ENCODE results near the gene DDX50.

Gene DDX50

DNA sequence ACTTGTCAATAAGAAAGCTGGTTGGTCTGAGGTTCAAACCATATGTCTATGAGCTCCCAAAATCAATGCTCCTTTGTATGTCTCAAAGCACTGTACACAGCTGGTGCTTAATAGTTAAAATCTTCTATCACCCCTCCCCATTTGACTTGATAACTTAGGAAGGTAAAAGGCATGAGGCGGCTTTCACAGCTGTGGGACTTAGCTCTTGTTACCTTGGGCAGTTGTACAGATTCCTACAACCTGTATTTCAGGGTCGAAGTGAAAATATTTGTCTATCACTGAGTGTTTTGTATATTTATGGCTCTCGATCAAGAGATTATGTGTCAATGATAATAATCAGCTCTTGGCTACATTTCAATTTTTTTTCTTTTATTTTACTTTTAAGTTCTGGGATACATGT is 86.5 kb downstream of the DDX50 start:
- H3K9me3 ChIP-seq (ENCODE audit: severe bottlenecking): no peaks in the 10 kb centered on the region
- H3K27ac ChIP-seq (ENCODE audit: poor library complexity, severe bottlenecking): peak overlapping the region; percentile 47
- H3K27me3 ChIP-seq (ENCODE audit: insufficient read depth, poor library complexity, severe bottlenecking): no peaks in the 10 kb centered on the region
- peaks cover 54% of the 10 kb centered on the region for H3K36me3 ChIP-seq (ENCODE audit: low read depth)
- ATAC-seq (ENCODE audit: low read depth) (no peak), DNase-seq (ENCODE audit: low spot score) (no peak)
- TF ChIP-seq, protein P1, sequence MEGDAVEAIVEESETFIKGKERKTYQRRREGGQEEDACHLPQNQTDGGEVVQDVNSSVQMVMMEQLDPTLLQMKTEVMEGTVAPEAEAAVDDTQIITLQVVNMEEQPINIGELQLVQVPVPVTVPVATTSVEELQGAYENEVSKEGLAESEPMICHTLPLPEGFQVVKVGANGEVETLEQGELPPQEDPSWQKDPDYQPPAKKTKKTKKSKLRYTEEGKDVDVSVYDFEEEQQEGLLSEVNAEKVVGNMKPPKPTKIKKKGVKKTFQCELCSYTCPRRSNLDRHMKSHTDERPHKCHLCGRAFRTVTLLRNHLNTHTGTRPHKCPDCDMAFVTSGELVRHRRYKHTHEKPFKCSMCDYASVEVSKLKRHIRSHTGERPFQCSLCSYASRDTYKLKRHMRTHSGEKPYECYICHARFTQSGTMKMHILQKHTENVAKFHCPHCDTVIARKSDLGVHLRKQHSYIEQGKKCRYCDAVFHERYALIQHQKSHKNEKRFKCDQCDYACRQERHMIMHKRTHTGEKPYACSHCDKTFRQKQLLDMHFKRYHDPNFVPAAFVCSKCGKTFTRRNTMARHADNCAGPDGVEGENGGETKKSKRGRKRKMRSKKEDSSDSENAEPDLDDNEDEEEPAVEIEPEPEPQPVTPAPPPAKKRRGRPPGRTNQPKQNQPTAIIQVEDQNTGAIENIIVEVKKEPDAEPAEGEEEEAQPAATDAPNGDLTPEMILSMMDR (IDR thresholded peaks at IDR 0.05; ENCODE audit: poor library complexity, severe bottlenecking): no peak
- H3K4me1 ChIP-seq (ENCODE audit: insufficient read depth, poor library complexity, severe bottlenecking): peaks cover 15% of the 10 kb centered on the region
- no peak overlapping the region for H3K4me3 ChIP-seq (ENCODE audit: severe bottlenecking)

DNA sequence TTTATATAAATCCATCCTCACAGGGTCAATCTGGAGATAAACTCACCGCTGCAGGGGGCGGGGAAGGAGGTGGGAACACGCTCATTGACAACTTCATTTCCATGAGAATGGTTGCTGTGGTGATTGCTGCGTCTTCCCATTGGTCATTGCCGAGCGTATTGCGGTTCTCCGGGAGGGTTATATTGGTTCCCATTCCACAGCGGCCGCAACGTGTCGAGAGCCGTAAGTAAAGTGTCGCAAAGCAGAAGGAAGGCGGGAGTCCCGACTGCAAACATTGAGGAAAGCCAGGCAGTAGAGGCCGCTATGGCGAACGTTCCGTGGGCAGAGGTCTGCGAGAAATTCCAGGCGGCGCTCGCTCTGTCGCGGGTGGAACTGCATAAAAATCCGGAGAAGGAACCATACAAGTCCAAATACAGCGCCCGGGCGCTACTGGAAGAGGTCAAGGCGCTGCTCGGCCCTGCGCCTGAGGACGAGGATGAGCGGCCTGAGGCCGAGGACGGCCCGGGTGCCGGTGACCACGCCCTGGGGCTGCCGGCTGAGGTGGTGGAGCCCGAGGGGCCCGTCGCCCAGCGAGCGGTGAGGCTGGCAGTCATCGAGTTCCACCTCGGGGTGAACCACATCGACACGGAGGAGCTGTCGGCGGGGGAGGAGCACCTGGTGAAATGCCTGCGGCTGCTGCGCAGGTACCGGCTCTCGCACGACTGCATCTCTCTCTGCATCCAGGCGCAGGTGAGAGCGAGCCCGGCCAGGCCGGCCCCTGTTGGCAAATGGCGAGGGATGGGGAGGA is 87.6 kb downstream of the DDX50 start, which contains the start of gene KIFBP:
KIFBP (plus strand) TSS at position 274 of the 787 bp plus-strand sequence; CDS start at position 304, 30 bp downstream.
- DNase-seq (ENCODE audit: low spot score) (peak; percentile 95), ATAC-seq (ENCODE audit: low read depth) (peak; percentile 89)
- Histone ChIP-seq H3K27me3 (ENCODE audit: insufficient read depth, poor library complexity, severe bottlenecking) (no peaks in the 10 kb centered on the region), H3K4me3 (ENCODE audit: severe bottlenecking) (peak within 1 kb of the TSS; percentile 83), H3K9me3 (ENCODE audit: severe bottlenecking) (no peaks in the 10 kb centered on the region), H3K36me3 (ENCODE audit: low read depth) (peaks cover 43% of the 10 kb centered on the region), H3K27ac (ENCODE audit: poor library complexity, severe bottlenecking) (peak within 1 kb of the TSS; percentile 47), H3K4me1 (ENCODE audit: insufficient read depth, poor library complexity, severe bottlenecking) (peaks cover 24% of the 10 kb centered on the region)
- TF ChIP-seq, protein P1 (IDR thresholded peaks at IDR 0.05; ENCODE audit: poor library complexity, severe bottlenecking): peak; percentile 62

DNA sequence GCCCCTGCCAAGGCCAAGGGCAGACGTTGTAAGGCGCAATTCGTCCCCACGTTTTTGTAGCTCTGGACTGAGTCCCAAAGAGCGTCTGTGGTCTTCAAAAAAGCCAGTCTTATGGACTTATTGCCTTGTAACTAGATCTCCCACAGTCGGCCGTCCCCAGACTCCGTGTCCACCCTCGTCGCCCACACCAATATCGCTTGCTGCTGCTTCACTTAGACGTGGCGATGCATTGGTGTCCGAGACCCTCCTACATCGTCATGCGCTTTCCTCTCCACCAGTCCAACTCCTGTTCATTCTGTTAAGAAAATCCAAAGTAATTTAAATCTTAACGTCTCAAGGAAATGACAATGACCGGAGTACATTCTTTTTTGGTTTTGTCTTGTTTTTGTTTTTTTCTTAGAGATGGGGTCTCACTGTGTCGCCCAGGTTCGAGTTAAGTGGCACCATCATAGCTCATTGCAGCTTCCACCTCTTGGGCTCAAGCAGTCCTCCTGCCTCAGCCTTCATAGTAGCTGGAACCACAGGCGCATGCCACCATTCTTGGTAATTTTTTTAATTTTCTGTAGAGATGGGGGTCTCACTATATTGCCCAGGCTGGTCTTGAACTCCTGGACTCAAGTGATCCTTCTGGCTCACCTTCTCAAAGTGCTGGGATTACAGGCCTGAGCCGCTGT is 88.3 kb downstream of the DDX50 start:
- H3K9me3 ChIP-seq (ENCODE audit: severe bottlenecking): no peaks in the 10 kb centered on the region
- peak overlapping the region; percentile 83 for H3K4me3 ChIP-seq (ENCODE audit: severe bottlenecking)
- H3K27me3 ChIP-seq (ENCODE audit: insufficient read depth, poor library complexity, severe bottlenecking): no peaks in the 10 kb centered on the region
- peaks cover 29% of the 10 kb centered on the region for H3K4me1 ChIP-seq (ENCODE audit: insufficient read depth, poor library complexity, severe bottlenecking)
- peak overlapping the region; percentile 47 for H3K27ac ChIP-seq (ENCODE audit: poor library complexity, severe bottlenecking)
- TF ChIP-seq, protein P1 (IDR thresholded peaks at IDR 0.05; ENCODE audit: poor library complexity, severe bottlenecking): no peak
- peak; percentile 3; the same call in 1 of the 3 replicates for ATAC-seq (ENCODE audit: low read depth)
- peaks cover 41% of the 10 kb centered on the region for H3K36me3 ChIP-seq (ENCODE audit: low read depth)
- DNase-seq (ENCODE audit: low spot score): no peak

DNA sequence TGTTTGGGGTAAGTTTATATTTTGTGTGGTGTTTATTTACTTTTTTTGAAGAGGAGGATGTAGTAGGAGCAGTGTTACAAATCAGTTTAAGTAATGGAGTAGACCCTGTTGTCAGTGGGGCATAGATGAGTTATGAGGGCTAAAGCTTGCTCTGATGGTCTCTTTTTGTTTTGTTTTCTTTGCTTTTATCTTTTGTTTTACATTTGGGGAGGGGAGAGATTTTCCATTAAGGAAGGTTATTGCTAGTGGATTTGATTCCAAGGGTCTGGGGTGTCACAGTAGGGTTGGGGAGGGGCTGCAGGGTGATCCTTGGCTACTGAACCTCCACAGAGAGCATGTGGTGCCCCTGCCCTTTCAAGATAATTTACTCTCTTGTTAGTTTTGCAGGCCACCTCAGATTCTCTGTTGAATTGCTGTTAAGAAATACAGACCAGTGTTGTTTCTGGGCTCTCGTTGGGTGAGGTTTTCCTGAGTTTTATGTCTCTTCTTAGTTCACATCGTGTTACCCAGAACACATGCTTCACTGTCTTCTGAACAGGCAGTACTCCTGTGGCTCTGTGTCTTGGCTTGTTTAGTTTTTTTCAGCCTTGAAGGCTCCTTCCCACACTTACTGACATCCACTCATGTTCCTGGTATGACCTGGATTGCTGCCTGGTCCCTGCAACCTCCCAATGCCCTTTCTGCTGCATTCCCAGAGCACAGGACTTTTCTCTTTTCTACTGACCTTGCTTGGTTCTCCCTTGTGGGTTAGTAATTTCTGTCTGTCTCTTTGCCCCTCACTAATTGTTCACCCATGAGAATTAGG is 91.7 kb downstream of the DDX50 start:
- Histone ChIP-seq H3K36me3 (ENCODE audit: low read depth) (peaks cover 42% of the 10 kb centered on the region), H3K4me3 (ENCODE audit: severe bottlenecking) (no peak overlapping the region), H3K4me1 (ENCODE audit: insufficient read depth, poor library complexity, severe bottlenecking) (peaks cover 29% of the 10 kb centered on the region), H3K9me3 (ENCODE audit: severe bottlenecking) (no peaks in the 10 kb centered on the region), H3K27ac (ENCODE audit: poor library complexity, severe bottlenecking) (peak overlapping the region; percentile 7), H3K27me3 (ENCODE audit: insufficient read depth, poor library complexity, severe bottlenecking) (no peaks in the 10 kb centered on the region)
- DNase-seq (ENCODE audit: low spot score): no peak
- TF ChIP-seq, protein P1 (IDR thresholded peaks at IDR 0.05; ENCODE audit: poor library complexity, severe bottlenecking): no peak
- no peak for ATAC-seq (ENCODE audit: low read depth)
